T-helper 22 cell (primary cell): ENCODE results near the gene CNTNAP2.

Experiments
- DNase-seq: peaks from one replicate; pipeline ENCODE4 v3.0.0-alpha.2; 2020; ENCODE audit warnings: low read depth

CNTNAP2 gene

GRCh38 chr7:148340438-148341280, 2224.1 kb downstream of the CNTNAP2 start:
- DNase-seq: no peak

GRCh38 chr7:148344406-148344805, 2227.8 kb downstream of the CNTNAP2 start:
- DNase-seq: no peak

- DNase-seq: no peak
These were observed 2231.4 kb downstream of the CNTNAP2 start for GRCh38 chr7:148347981-148348380.

GRCh38 chr7:148348466-148348865, 2231.9 kb downstream of the CNTNAP2 start:
- DNase-seq: no peak

- DNase-seq: no peak
These were observed 2239.7 kb downstream of the CNTNAP2 start for GRCh38 chr7:148356303-148356702.

- no peak for DNase-seq
These were observed 2245.9 kb downstream of the CNTNAP2 start for GRCh38 chr7:148362541-148362940.

GRCh38 chr7:148367731-148368475, 2251.3 kb downstream of the CNTNAP2 start:
- no peak for DNase-seq

GRCh38 chr7:148368562-148368961, 2252.0 kb downstream of the CNTNAP2 start:
- no peak for DNase-seq

- no peak for DNase-seq
These were observed 2254.8 kb downstream of the CNTNAP2 start for GRCh38 chr7:148371280-148371937.

GRCh38 chr7:148374396-148375259, 2258.0 kb downstream of the CNTNAP2 start:
- DNase-seq: no peak

- DNase-seq: no peak
These were observed 2263.1 kb downstream of the CNTNAP2 start for GRCh38 chr7:148379677-148380076.

- DNase-seq: no peak
These were observed 2264.2 kb downstream of the CNTNAP2 start for GRCh38 chr7:148380596-148381419.

GRCh38 chr7:148382596-148382995, 2266.0 kb downstream of the CNTNAP2 start:
- DNase-seq: no peak

- DNase-seq: no peak
These were observed 2267.1 kb downstream of the CNTNAP2 start for GRCh38 chr7:148383651-148384050.

GRCh38 chr7:148385009-148385682, 2268.5 kb downstream of the CNTNAP2 start:
- no peak for DNase-seq

GRCh38 chr7:148390381-148390780, 2273.8 kb downstream of the CNTNAP2 start:
- no peak for DNase-seq

GRCh38 chr7:148391591-148391990, 2275.0 kb downstream of the CNTNAP2 start:
- DNase-seq: no peak

- DNase-seq: no peak
These were observed 2278.0 kb downstream of the CNTNAP2 start for GRCh38 chr7:148394582-148394981.

- DNase-seq: no peak
These were observed 2278.8 kb downstream of the CNTNAP2 start for GRCh38 chr7:148395352-148395811.
